LHCN-M2 (cell line): ENCODE results near the gene LACTB. TPM values are rescaled to one million over a fixed set of nuclear protein-coding genes. Genes with fewer than 3 reads are reported as not detected.

ENCODE experiments used
- DNase-seq: peaks from one replicate; pipeline ENCODE4 v3.0.0-alpha.2; 2012; ENCODE audit warnings: low read depth
- polyA plus RNA-seq: library from polyadenylated mRNA; unstranded; fragments of >200 nt; gene quantifications from one replicate; pipeline ENCODE4 v1.2.1, GENCODE V29; 2012; ENCODE audit warnings: missing spikeins
- total RNA-seq: library from RNA; depleted of rRNA; stranded (reverse); fragments of >200 nt; gene quantifications from 2 replicates; pipeline ENCODE4 v1.2.3, GENCODE V29; 2014; rRNA removed

Gene LACTB, protein sequence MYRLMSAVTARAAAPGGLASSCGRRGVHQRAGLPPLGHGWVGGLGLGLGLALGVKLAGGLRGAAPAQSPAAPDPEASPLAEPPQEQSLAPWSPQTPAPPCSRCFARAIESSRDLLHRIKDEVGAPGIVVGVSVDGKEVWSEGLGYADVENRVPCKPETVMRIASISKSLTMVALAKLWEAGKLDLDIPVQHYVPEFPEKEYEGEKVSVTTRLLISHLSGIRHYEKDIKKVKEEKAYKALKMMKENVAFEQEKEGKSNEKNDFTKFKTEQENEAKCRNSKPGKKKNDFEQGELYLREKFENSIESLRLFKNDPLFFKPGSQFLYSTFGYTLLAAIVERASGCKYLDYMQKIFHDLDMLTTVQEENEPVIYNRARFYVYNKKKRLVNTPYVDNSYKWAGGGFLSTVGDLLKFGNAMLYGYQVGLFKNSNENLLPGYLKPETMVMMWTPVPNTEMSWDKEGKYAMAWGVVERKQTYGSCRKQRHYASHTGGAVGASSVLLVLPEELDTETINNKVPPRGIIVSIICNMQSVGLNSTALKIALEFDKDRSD
- total RNA-seq: 28.4 and 33.7 TPM in 2 replicates
- 40.4 TPM for polyA plus RNA-seq

DNA sequence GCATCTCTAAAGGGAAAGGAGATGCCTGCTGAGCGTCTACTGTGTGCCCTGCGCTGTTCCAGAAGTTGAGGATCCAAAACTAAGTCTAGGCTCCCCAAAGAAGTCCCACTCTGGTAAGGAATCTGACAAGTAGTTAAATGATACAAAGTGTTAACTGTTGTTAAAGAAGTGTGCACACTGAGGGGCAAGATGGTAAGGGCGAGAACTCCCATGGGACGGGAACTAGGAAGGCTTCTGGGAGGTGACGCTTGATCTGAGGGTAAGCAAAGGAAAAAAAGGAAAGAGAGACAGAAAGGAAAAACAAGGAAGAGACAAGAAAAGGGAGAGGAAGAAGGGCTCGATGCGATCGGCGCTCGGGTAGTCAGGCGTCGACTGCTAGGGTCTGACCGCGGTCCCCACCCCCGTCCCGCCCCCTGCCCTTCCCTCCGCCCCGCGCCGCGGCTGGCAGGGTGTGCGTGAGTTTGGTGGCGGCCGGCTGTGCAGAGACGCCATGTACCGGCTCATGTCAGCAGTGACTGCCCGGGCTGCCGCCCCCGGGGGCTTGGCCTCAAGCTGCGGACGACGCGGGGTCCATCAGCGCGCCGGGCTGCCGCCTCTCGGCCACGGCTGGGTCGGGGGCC lies at the start of gene LACTB:
TSS of gene LACTB (plus strand) at position 480 of the 620 bp plus-strand sequence. CDS start at position 491, 11 bp downstream.
- peak; percentile 88 for DNase-seq

DNA sequence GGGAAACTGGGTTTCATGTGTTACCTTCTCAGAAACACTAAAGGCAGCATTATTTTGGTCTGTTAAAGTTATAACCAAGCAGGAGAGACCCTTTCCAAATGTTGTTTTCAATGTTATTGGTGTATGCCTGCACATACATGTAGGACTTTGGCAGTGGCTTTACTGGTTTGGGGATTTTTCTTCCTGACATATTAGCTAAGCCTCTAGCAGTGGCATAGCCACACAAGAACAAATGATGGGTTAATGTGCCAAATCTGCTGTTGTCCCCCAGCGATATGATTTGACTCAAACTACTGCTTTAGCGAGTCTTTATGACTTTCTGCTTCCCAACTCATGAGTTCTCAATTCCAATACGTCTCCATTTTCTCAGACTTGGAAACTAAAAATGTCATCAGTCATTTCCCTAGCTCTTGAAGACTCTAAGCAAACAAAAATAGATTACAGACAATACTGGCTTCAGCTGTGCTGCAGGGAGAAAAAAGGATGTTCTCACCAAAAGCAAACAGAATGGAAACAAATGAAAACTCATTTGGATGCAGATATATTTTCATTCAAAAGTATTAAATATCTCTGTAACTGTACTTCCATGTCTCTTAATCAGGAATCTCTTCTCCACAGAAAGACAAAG lies 49.5 kb upstream of the LACTB start:
- no peak for DNase-seq

DNA sequence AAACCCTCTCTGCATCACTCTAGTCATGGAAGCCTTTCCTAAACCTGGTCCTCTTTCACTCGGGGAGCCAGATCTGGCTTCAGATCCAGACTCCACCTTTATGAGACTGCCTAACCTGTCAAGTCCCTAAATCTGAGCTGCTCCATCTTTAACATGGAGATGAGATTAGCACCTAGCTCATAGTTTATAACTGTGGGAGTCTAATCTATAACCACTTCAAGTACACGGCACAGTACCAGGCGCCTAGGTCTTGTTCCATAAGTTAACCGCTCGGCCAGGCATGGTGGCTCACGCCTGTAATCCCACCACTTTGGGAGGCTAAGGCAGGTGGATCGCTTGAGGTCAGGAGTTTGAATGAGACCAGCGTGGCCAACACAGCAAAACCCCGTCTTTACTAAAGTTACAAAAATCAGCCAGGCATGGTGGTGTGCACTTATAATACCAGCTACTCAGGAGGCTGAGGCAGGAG lies 48.8 kb upstream of the LACTB start:
- no peak for DNase-seq

DNA sequence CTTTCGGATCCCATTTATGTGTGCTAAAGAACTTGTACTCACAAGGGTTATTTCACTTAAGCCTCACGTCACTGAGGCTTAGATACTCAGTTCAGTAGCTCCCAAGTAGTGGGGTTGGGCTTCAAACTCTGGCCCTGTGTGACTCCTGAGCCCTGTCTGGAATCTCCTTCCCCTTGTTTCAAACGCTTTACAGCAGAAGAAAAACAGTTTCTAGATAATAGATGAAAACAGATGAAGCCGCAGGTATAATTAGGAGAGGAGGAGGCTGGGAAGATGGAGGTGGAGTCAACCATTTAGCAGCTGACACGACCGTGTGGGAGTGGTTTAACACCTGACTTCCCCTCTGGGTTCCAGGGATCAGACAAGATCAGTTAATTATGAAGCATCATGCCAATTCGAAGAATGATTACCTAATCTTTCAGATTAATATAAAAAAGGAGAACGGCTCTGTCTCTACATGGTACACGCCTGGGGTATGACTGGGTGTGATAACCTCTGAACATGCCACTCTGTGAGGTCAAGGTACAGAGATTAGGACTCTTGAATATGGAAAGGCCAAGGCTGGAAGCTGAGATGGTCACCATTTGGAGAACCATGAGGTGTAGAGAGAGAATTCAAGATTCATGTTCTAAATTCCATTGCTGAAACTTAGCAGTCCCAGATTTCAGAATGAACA lies 48.0 kb upstream of the LACTB start:
- DNase-seq: no peak

DNA sequence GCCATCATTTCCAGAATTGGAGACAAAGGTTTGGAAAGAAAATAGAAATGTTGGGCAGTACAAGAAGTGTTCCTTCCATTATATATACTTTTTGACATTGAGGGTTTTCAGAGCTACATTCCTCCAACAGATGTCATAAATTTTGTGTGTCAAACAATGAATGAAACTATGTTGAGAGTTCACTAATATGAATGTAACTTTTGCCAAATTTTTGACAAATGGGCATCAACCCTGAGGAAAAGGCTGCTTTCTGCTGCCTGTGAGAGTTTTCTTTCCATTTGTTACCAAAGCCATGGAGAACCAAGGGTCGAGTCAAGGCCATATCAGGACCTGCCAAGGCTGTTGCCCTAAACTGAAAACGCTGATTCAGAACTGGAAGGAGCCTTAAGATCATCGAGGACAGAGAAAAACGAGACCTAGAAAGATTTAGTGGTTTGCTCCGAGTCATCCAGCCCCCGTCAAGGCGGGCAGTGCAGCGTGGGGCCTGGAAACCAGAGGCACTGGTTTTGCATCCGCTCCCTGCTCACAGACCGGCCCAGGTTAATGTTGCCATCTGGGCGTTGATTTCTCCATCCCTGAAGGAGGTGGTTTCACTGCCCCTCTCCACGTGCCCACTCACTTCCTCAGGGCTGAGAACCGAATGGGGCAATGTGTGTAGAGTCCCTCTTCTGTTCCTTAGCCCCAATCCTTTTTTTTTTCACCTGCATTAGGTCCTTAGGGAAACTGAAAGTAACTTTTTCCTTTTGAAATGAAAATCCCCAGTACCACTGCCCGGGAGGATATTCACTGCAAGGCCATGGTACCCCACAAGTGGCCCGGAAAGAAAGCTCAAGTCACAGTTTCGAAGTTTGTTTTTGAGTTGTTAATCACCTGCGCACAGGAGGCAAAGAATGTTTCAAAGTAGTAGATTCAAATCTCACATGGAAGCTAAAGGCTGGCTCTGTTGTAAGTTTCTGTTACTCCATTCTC lies 46.4 kb upstream of the LACTB start:
- no peak for DNase-seq

DNA sequence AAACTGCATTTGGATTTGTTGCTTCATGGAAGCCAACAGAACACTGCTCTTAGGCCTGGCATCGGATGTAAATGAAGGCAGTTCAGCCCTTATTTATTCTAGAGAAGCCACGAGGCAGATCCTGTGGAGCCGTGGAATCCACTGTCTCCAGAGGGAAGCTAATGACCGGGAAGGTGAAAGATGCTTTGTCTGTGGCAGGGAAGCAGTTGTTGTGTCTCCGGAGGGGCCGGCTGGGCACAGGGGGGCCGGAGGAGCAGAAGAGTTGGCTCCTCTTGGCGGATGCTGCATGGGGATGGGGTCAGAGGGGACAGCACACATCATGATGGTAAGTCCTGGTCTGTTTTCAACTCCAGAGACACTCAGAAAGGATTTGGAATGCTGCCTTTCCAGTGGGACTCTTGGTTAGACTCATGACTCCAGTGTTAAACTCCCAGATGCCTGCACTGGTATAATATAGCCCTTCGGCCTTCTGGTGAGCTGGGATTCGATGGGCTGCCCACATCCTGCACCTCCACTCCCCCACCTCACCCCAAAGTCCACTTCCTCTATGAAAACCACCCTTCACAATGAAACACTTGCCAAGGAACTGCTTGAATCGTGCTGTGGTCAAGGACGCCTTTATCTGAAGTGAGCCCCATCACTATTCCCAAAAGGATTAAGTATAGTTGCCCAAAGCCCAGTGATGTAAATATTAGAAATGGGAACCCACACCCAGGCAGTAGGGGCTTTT lies 45.5 kb upstream of the LACTB start:
- DNase-seq: no peak

DNA sequence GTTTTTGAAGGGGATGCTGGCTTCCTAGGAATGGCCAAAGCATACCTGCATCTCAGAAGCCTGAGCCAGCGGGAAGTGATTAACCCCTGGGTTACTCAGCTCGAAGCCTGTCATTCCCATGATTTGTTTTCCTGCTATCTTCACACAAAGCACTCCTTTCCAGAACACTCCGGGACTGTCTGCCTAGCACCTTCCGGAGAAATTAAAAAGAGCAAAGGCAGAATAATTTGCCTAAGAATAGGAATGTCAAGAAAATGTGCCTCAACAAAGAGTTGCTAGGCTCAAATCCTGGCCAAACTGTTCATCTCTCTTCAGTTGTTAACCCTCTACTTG lies 45.0 kb upstream of the LACTB start:
- DNase-seq: no peak

DNA sequence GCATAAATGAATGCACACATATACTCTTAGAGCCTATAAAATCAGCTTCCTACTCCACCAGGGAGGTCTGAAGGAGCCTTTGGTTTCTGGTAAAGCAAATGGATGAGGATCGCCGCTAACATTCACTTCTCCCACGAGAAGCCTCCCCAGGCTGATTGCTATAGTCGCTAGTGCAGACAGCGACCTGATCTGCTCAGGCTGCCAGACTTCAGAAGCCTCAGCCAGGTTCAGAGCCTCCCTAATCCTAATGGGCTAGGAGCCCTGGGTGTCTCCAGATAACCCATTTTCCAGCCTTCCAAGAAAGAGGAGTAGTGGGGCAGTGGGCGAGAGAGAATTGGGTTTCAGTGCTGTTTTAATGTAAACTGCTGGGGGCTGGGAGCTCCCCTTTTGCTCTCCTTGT lies 43.7 kb upstream of the LACTB start:
- no peak for DNase-seq

DNA sequence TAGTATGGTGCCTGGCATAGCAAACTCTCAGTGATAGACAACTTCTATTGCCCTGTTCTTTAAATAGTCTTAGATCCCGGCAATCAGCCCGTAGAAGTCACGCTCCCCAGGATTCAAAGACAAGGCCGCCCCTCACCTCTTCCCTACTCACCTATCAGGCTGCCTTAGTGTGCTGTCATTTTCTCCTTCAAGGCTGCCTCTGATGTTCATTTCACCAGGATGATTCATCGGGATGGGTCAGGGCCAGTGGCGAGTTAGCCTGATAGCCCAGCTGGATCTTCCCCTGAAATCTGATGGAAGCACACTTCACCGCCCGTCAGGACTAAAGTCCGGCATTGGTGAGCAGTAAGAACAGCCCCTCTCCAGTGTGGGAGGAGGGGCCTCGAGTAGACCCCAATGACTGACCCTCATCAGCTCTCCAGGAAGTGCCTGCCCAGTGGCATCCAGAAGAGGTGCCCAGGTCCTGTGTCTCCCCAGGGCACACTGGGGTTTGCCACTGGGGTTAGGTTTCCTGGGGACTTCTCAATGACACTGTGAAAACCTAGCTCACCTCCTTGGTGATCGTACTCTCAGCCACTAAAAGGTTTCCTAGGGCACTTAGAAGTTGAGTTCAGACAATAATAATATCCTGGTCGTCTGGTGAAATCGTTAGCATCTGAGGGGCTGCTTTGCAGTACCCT lies 41.6 kb upstream of the LACTB start:
- DNase-seq: peak; percentile 43

DNA sequence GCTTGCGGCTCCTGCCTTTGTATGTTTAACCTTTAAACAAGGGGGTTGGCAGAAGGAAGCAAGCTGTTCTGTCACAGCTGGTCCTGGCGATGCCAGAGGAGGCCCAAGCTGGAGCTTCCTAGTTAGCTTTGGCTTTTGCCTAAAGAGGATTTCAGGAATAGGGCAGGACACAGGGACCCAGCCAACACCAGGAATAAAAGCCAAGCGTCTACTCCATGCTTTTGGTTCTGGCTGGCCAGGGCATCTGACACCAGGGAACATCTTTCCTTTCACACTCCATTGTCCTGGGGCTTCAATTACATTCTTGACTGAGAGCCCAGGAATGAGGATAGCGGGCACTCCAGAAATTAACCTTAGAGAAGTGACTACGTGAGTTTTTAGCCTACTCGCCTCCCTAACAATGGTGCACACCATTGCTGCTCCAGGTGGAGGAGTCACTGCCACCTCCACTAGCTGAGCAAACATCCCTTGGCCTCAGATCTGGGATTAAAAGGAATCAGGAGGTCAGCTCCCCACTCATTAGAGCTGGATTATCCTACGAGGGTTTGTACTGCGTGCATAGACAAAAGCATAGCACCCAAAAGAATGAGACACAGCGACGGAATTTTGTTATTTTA lies 40.9 kb upstream of the LACTB start:
- no peak for DNase-seq

DNA sequence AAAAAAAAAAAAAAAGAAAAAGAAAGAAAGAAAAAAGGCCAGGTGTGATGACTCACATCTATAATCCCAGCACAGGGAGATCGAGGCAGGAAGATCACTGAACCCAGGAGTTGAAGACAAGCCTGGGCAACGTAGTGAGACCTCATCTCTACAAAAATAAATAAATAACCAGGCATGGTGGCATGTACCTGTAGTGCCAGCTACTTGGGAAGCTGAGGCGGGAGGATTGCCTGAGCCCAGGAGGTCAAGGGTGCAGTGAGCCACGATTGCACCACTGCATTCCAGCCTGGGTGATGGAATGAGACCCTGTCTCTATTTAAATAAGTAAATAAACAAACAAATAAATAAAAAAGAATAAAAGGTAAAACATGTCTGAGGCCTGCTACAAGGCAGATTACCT lies 39.3 kb upstream of the LACTB start:
- no peak for DNase-seq

DNA sequence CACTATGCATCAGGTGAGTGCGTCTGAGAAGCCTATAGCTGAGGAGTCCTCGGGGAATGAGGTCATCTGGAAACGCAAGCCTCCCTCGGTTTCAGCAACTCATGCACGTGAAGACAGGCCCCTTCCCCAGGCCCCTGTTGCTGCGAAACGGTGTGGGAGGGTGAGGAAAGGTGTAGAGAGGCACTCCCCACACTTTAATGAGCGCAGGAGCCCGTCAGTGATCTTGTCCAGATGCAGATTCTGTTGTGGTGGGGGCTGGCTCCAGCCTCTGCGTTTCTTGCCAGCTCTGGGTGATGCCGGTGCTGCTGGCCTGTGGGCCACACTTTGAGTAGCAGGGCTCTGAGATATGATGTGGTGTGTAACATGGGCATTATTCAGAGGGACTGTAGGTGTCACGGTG lies 38.6 kb upstream of the LACTB start:
- DNase-seq: no peak

DNA sequence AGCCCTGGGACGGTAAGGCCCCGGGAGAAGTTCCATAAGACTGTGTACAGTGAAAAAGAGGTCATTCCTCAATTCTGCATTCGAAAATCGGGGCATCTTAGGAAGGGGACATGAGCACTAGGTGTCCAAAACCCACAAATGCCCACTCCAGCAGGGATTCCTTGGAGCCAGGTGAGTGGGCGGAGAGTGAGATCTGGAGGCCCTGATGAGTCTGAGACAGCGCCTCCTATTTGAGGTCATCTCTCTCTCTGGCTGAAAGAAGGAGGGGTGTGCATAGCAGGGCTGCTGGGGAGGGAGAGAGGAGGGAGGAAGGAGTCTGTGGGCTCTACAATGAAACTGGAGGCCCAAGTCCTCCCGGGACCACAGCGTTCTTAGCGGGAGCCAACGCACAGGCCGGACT lies 38.1 kb upstream of the LACTB start:
- no peak for DNase-seq

DNA sequence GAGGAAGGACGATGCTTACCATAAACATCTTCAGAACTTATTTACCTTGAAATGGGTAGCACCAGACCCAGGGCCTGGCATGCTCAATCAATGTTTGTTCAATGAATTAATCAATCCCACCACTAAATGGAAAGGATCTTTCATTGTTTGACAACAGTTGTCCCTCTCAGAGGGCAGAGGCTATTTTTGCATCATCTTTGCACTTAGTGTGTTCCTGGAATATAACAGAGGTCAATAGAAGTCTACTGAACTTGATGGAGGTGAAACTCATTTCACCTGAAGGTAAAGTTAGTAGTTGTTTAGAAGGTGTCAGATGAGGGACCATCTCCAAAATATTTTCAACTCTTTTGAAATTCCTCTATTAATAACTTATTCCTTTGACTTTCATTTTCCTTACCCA lies 36.9 kb upstream of the LACTB start:
- no peak for DNase-seq

DNA sequence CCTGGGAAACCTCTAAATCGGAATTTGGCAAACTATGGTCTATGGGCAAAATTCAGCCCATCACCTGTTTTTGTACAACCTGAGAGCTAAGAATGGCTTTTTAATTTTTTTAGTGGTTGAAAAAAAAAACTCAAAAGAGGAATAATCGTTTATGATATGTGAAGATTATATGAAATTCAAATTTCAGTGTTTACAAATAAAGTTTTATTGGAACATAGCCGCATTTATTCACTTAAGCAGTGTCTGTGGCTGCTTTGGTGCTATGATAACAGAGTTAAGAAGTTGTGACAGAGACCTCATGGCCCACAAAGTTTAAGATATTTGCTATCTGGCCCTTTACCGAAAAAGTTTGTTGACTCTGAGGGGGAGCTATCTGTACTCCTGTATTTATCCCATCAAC lies 36.4 kb upstream of the LACTB start:
- no peak for DNase-seq

DNA sequence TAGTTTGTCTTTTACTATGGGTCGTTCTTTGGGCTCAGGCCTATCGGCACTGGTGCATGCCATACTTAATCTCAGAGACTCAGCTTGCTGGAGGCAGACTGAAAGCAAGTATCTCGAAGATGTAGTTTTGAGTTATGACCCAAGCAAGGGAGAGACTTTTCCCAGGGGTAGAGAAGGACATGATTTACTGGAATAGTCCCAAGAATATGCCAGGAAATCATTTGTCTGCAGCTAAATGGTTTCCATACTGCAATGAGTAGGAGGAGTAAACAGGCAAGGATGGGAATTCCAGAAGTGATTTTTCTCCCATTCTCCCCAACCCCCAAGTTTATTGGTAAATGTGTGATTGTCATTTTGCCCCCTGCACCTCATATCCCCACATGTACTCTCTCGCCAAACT lies 35.4 kb upstream of the LACTB start:
- DNase-seq: no peak

DNA sequence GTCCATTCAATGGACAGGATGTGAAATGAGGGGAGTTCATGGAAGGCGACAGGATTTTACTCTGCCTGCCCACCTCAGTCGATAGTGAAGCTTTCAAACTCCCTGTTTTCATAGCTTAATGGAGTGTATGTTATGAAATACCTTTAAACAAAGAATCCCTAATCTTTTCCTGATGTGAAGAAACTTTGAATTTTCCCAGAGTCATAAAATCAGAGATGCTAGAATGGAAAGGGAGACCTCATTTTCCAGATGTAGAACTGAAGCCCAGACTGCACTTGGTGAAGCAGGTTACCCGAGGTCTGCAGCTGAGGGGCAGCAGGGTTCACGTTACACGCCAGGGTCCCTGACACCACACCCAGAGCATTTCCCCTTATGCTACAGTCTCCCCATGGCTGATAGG lies 34.7 kb upstream of the LACTB start:
- DNase-seq: no peak

DNA sequence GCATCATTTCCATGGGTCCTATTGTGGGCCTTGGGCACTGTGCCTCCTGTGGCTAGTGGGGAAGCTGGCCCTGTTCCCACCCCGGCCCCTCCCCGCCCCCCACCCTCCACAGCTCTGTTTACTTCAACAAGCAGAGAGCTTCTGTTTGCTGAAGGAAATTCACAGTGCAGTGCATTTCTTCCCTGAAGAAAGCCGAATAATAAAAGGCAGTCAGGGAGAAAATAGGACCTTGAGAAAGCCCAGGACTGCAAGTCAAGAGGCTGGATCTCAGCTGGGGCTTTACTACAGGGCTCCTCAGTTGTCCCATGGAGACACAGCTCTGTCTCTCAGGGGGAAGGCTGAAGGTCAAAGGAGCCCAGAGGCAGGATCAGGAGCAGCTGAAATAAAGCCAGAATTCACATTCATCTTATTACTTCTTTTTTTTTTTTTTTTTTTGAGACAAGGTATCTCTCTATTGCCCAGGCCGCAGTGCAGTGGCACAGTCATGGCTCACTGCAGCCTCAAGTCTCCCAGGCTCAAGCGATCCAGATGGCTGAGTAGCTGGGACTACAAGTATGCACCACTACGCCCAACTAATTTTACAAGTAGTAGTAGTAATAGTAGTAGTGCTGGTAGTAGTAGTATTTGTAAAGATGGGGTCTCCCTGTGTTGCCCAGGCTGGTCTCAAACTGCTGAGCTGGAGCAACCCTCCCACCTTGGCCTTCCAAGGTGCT lies 33.0 kb upstream of the LACTB start:
- no peak for DNase-seq
